Measurements from ENCODE around the gene FUCA1.

GRCh38 chr1:23905461-23906025 lies 37.5 kb upstream of the FUCA1 start:
- no peak for TF ChIP-seq EZH2 (IDR thresholded peaks at IDR 0.05; ENCODE audit: borderline replicate concordance, insufficient read depth, low read length, poor library complexity, severe bottlenecking)
- TF ChIP-seq CTCF (IDR thresholded peaks at IDR 0.05; ENCODE audit: poor library complexity, severe bottlenecking) = no peak
- TF ChIP-seq, protein P1, sequence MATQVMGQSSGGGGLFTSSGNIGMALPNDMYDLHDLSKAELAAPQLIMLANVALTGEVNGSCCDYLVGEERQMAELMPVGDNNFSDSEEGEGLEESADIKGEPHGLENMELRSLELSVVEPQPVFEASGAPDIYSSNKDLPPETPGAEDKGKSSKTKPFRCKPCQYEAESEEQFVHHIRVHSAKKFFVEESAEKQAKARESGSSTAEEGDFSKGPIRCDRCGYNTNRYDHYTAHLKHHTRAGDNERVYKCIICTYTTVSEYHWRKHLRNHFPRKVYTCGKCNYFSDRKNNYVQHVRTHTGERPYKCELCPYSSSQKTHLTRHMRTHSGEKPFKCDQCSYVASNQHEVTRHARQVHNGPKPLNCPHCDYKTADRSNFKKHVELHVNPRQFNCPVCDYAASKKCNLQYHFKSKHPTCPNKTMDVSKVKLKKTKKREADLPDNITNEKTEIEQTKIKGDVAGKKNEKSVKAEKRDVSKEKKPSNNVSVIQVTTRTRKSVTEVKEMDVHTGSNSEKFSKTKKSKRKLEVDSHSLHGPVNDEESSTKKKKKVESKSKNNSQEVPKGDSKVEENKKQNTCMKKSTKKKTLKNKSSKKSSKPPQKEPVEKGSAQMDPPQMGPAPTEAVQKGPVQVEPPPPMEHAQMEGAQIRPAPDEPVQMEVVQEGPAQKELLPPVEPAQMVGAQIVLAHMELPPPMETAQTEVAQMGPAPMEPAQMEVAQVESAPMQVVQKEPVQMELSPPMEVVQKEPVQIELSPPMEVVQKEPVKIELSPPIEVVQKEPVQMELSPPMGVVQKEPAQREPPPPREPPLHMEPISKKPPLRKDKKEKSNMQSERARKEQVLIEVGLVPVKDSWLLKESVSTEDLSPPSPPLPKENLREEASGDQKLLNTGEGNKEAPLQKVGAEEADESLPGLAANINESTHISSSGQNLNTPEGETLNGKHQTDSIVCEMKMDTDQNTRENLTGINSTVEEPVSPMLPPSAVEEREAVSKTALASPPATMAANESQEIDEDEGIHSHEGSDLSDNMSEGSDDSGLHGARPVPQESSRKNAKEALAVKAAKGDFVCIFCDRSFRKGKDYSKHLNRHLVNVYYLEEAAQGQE (IDR thresholded peaks at IDR 0.05; ENCODE audit: borderline replicate concordance) = no peak
- no peak for TF ChIP-seq POLR2AphosphoS5 (IDR thresholded peaks at IDR 0.05)
